ENCODE data around the gene GBP4. TPM values are rescaled to one million over a fixed set of nuclear protein-coding genes. Genes with fewer than 3 reads are reported as not detected.

GBP4 gene
- total RNA-seq, 1 experiment from 2014 or later: 0.09 TPM

- TF ChIP-seq ZNF263 (CRISPR knock-in tag; IDR thresholded peaks at IDR 0.05; ENCODE audit: low read depth): no peak
- ATAC-seq (no peak), DNase-seq (ENCODE audit: low spot score) (no peak)
- Mint-ChIP-seq H3K27me3 (ENCODE audit: low read depth) (no peaks in the 10 kb centered on the region; the same call in 1 of the 2 replicates), H3K36me3 (no peaks in the 10 kb centered on the region), H3K9me3 (peaks cover 4% of the 10 kb centered on the region; the same call in 1 of the 2 replicates), H3K4me3 (no peak overlapping the region), H3K4me1 (no peaks in the 10 kb centered on the region), H3K27ac (no peak overlapping the region)
- ChIA-PET CTCF (no interaction called here), POLR2A (no interaction called here)
Measured at GRCh38 chr1:89151047-89151446, 47.7 kb downstream of the GBP4 start.

GRCh38 chr1:89149976-89150375 is 48.8 kb downstream of the GBP4 start:
- no peak for DNase-seq (ENCODE audit: low spot score)
- no peaks in the 10 kb centered on the region; the same call in 1 of the 2 replicates for H3K27me3 Mint-ChIP-seq (ENCODE audit: low read depth)
- no peaks in the 10 kb centered on the region for H3K9me3 Mint-ChIP-seq
- no peak overlapping the region for H3K4me3 Mint-ChIP-seq
- no peaks in the 10 kb centered on the region for H3K36me3 Mint-ChIP-seq
- POLR2A ChIA-PET: interaction anchor here (0.6 to 0.7 kb wide), 2 partner anchors 17 to 1580 kb away, joined by 3 to 7 read pairs; no protein-coding TSS in a partner anchor
- H3K27ac Mint-ChIP-seq: no peak overlapping the region
- H3K4me1 Mint-ChIP-seq: no peaks in the 10 kb centered on the region
- CTCF ChIA-PET: interaction anchor here (1.3 kb wide), 1 partner anchor 165 kb away, joined by 3 read pairs; no protein-coding TSS in a partner anchor
- TF ChIP-seq ATF6 (CRISPR knock-in tag; IDR thresholded peaks at IDR 0.05) (no peak), JUN (CRISPR knock-in tag; IDR thresholded peaks at IDR 0.05) (no peak), ZNF263 (CRISPR knock-in tag; IDR thresholded peaks at IDR 0.05; ENCODE audit: low read depth) (no peak), FOXP4 (CRISPR knock-in tag; IDR thresholded peaks at IDR 0.05) (no peak), FOXJ3 (CRISPR knock-in tag; IDR thresholded peaks at IDR 0.05; ENCODE audit: borderline replicate concordance) (no peak), USF2 (CRISPR knock-in tag; IDR thresholded peaks at IDR 0.05) (no peak), PREB (CRISPR knock-in tag; IDR thresholded peaks at IDR 0.05; ENCODE audit: borderline replicate concordance) (no peak), ZNF219 (CRISPR knock-in tag; IDR thresholded peaks at IDR 0.05; ENCODE audit: borderline replicate concordance) (no peak), TEAD1 (CRISPR knock-in tag; IDR thresholded peaks at IDR 0.05) (no peak), SMAD4 (CRISPR knock-in tag; IDR thresholded peaks at IDR 0.05) (no peak), ZNF416 (CRISPR knock-in tag; IDR thresholded peaks at IDR 0.05) (no peak), HMGXB4 (CRISPR knock-in tag; IDR thresholded peaks at IDR 0.05) (no peak), STAT6 (CRISPR knock-in tag; conservative IDR thresholded peaks at IDR 0.05; ENCODE audit: low read depth) (no peak), RORB (CRISPR knock-in tag; IDR thresholded peaks at IDR 0.05) (no peak), NFE2L1 (CRISPR knock-in tag; IDR thresholded peaks at IDR 0.05) (no peak), ETV6 (CRISPR knock-in tag; IDR thresholded peaks at IDR 0.05) (no peak), ARID4B (CRISPR knock-in tag; IDR thresholded peaks at IDR 0.05; ENCODE audit: borderline replicate concordance) (no peak), CBFB (CRISPR knock-in tag; IDR thresholded peaks at IDR 0.05; ENCODE audit: low read depth) (no peak), NFATC4 (CRISPR knock-in tag; IDR thresholded peaks at IDR 0.05) (no peak)
- no peak for ATAC-seq
